Vagina (tissue), 2 donors: ENCODE measurements around the gene KDM4D.

Source experiments
- POLR2AphosphoS5 ChIP-seq, 2 donors: sonication (generic); formaldehyde crosslinking; IDR thresholded peaks; one replicate each; pipeline ENCODE4 v1.9.0; 2017; ENCODE audit warnings: antibody characterized with exemption in 2 of 2, mild to moderate bottlenecking in 2 of 2, low read depth in 1 of 2; ENCODE audit not compliant: insufficient read depth in 1 of 2
- TF ChIP-seq, protein P1 (sequence below), 3 experiments: fragments of 450-650 bp in 2 of 3; fragments of 200-600 bp in 1 of 3; sonication (generic) in 1 of 3; IDR thresholded peaks; one replicate each; pipeline ENCODE4 v1.5.1; 2017 to 2019; ENCODE audit warnings: antibody characterized with exemption in 3 of 3, mild to moderate bottlenecking in 2 of 3, moderate library complexity in 2 of 3

GRCh38 chr11:94993400-94993943 lies 20.0 kb downstream of the KDM4D start:
- TF ChIP-seq, protein P1, sequence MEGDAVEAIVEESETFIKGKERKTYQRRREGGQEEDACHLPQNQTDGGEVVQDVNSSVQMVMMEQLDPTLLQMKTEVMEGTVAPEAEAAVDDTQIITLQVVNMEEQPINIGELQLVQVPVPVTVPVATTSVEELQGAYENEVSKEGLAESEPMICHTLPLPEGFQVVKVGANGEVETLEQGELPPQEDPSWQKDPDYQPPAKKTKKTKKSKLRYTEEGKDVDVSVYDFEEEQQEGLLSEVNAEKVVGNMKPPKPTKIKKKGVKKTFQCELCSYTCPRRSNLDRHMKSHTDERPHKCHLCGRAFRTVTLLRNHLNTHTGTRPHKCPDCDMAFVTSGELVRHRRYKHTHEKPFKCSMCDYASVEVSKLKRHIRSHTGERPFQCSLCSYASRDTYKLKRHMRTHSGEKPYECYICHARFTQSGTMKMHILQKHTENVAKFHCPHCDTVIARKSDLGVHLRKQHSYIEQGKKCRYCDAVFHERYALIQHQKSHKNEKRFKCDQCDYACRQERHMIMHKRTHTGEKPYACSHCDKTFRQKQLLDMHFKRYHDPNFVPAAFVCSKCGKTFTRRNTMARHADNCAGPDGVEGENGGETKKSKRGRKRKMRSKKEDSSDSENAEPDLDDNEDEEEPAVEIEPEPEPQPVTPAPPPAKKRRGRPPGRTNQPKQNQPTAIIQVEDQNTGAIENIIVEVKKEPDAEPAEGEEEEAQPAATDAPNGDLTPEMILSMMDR (IDR thresholded peaks at IDR 0.05): no peak
- TF ChIP-seq POLR2AphosphoS5 (IDR thresholded peaks at IDR 0.05; ENCODE audit: insufficient read depth in 1 of 2, low read depth in 1 of 2): no peak
